Panc1 (cell line): ENCODE results near the gene ETNK2. TPM values are rescaled to one million over a fixed set of nuclear protein-coding genes. Genes with fewer than 3 reads are reported as not detected.

Experiments used
- ATAC-seq: fragments of 200-7000 bp; cut with Tn5 transposase; 2 replicates; pipeline ENCODE4 v1.9.1; 2020; ENCODE audit warnings: mild to moderate bottlenecking, moderate library complexity
- BruUV-seq: library from RNA; stranded (reverse); fragments of 400-500 nt; replicated peaks from 2 replicates; lab custom pipeline; 2021; lab: Mats Ljungman, UMichigan
- CTCF ChIA-PET: fragments of 300-600 bp; sonication (Branson Sonifier 250); formaldehyde crosslinking; loops from one replicate; lab custom pipeline; 2022; ENCODE audit warnings: antibody characterized with exemption; lab: Charles Lee
- POLR2A ChIA-PET: fragments of 300-600 bp; sonication (Branson Sonifier 250); formaldehyde crosslinking; loops from one replicate; lab custom pipeline; 2022; ENCODE audit warnings: antibody characterized with exemption; lab: Charles Lee
- DNase-seq: peaks from one replicate; pipeline ENCODE4 v3.0.0-alpha.2; 2010; ENCODE audit warnings: low read depth, low spot score
- H3K27ac ChIP-seq: 2 replicates; pipeline ENCODE4 v1.5.1; 2011; ENCODE audit warnings: mild to moderate bottlenecking, low read length, inconsistent platforms
- H3K27me3 ChIP-seq: fragments of 200-500 bp; sonication (Bioruptor generic); 2 replicates; pipeline ENCODE4 v1.6.0; 2014; ENCODE audit warnings: low read length, inconsistent platforms; ENCODE audit not compliant: control insufficient read depth, insufficient read depth
- H3K36me3 ChIP-seq: fragments of 200-500 bp; sonication (Bioruptor generic); 2 replicates; pipeline ENCODE4 v1.5.1; 2014; ENCODE audit warnings: inconsistent platforms, mild to moderate bottlenecking, low read length, moderate library complexity; ENCODE audit not compliant: control insufficient read depth, insufficient read depth
- H3K4me1 ChIP-seq: 2 replicates; pipeline ENCODE4 v1.5.1; 2011; ENCODE audit warnings: inconsistent platforms, mild to moderate bottlenecking, low read length, moderate library complexity; ENCODE audit not compliant: control insufficient read depth, insufficient read depth
- H3K4me3 ChIP-seq, 2 experiments: 2 replicates each; pipeline ENCODE4 v1.5.1; 2011 to 2012; ENCODE audit warnings: low read depth in 2 of 2, low read length in 2 of 2, mild to moderate bottlenecking in 2 of 2, inconsistent platforms in 1 of 2, moderate library complexity in 1 of 2
- H3K9me3 ChIP-seq: fragments of 200-500 bp; sonication (Bioruptor generic); 2 replicates; pipeline ENCODE4 v1.5.1; 2014; ENCODE audit warnings: low read depth, mild to moderate bottlenecking, inconsistent platforms, low read length, moderate library complexity; ENCODE audit not compliant: control insufficient read depth, insufficient read depth
- POLR2AphosphoS5 ChIP-seq: IDR thresholded peaks from 2 replicates; pipeline ENCODE4 v1.6.1; 2012; ENCODE audit warnings: mild to moderate bottlenecking, low read depth, low read length, moderate library complexity
- SIN3A ChIP-seq: IDR thresholded peaks from 2 replicates; pipeline ENCODE4 v1.6.1; 2012; ENCODE audit warnings: low read depth, mild to moderate bottlenecking, low read length, moderate library complexity, borderline replicate concordance; ENCODE audit not compliant: insufficient read depth
- TCF7L2 ChIP-seq: IDR thresholded peaks from 2 replicates; pipeline ENCODE4 v1.6.1; 2011; ENCODE audit warnings: mild to moderate bottlenecking, low read depth, low read length, inconsistent platforms
- in situ Hi-C: cut with HindIII; loops from 2 replicates; pipeline ENCODE4 v1.10.0; 2016; ENCODE audit warnings: low sequenced_read_pairs, low pct_unique_long_range_greater_than_20kb
- intact Hi-C: fragments of 100-400 bp; cut with micrococcal nuclease; formaldehyde crosslinking; loops from one replicate; pipeline ENCODE4 v1.10.0; 2022; ENCODE audit not compliant: unreplicated experiment
- total RNA-seq: library from RNA; stranded (reverse); gene quantifications from one replicate; pipeline ENCODE4 v1.2.1, GENCODE V29; 2021; ENCODE audit not compliant: unreplicated experiment
- TF ChIP-seq, protein P1 (sequence below): fragments of 450-650 bp; IDR thresholded peaks from 2 replicates; pipeline ENCODE4 v1.5.1; 2017; ENCODE audit warnings: mild to moderate bottlenecking
- TF ChIP-seq, protein P2 (sequence below), 2 experiments: IDR thresholded peaks; 2 replicates each; pipeline ENCODE4 v1.6.1; 2011 to 2012; ENCODE audit warnings: low read depth in 2 of 2, control low read depth in 1 of 2, low read length in 1 of 2, mild to moderate bottlenecking in 1 of 2, moderate library complexity in 1 of 2; ENCODE audit not compliant: insufficient read depth in 1 of 2

ETNK2 gene
- total RNA-seq, 1 experiment from 2014 or later = 6.7 TPM

DNA sequence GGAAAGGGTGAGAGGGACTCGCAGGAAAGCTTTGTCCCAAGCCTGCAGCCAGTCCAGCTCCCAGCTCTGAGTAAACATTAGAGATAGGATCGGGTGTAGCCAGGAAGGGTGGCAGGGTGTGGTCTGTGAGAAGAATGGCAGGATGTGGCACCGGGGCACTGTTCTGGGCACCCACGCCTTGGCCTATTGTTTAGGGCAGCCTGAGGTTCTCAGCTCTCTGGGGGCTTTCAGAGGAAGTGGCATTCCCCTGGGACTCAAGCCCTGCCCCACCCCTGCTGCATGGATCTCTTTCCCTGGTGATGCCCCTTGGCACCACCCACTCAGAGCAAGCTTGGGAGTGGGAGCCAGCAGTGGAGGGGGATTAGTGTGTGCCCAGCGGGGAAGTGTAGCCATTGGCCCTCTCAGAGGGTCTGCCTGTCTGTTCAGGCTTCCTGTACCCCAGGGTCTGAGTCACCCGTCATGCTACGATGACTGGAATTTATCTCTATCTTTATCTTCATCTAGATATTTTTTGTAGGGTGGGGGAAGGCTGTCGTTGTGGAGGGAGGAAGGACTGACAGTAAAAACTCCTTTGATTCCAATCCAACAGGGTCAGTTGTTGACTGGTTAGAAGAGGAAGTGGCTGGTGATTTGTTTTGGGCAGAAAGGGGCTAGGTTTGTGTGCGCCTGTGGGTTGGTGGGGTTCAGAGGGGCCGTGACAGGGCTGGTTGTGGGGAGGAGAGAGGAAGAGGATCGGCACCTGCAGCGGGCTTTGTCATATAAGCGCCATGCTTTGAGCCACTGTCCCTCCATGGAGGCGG lies 47.3 kb downstream of the ETNK2 start:
- BruUV-seq = no TSS peak
- Histone ChIP-seq H3K36me3 (no peaks in the 10 kb centered on the region), H3K27me3 (no peaks in the 10 kb centered on the region), H3K4me1 (peaks cover 34% of the 10 kb centered on the region), H3K9me3 (no peaks in the 10 kb centered on the region), H3K4me3 (no peak overlapping the region), H3K27ac (peak overlapping the region; percentile 60)
- no peak for TF ChIP-seq POLR2AphosphoS5
- ChIA-PET POLR2A (no interaction called here), CTCF (no interaction called here)
- DNase-seq (no peak), ATAC-seq (peak; percentile 67)
- in situ Hi-C loops (no loop called here), intact Hi-C loops (no loop called here)

DNA sequence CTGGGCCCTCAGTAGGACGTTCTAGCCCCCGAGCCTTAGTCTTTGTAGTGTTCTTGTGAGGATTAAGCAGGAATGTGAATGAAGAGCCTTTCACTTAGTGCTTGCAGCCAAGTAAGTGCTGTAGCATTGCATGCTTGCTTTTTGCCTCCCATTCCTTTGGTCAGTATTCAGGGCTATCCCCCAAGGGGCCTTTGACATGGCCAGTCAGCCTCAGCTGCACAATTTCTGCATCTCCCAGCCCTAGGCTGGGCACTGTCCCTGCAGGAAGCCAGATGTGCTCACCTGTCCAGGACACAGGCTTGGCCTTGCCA lies 48.5 kb downstream of the ETNK2 start:
- Histone ChIP-seq H3K36me3 (no peaks in the 10 kb centered on the region), H3K4me1 (peaks cover 34% of the 10 kb centered on the region), H3K27me3 (no peaks in the 10 kb centered on the region), H3K4me3 (no peak overlapping the region), H3K27ac (peak overlapping the region; percentile 60; the same call in 1 of the 2 replicates), H3K9me3 (no peaks in the 10 kb centered on the region)
- in situ Hi-C loops = no loop called here
- ATAC-seq (no peak), DNase-seq (no peak)
- CTCF ChIA-PET = no interaction called here
- BruUV-seq = no TSS peak
- TF ChIP-seq TCF7L2 (no peak), POLR2AphosphoS5 (no peak), SIN3A (no peak)
- TF ChIP-seq, protein P1, sequence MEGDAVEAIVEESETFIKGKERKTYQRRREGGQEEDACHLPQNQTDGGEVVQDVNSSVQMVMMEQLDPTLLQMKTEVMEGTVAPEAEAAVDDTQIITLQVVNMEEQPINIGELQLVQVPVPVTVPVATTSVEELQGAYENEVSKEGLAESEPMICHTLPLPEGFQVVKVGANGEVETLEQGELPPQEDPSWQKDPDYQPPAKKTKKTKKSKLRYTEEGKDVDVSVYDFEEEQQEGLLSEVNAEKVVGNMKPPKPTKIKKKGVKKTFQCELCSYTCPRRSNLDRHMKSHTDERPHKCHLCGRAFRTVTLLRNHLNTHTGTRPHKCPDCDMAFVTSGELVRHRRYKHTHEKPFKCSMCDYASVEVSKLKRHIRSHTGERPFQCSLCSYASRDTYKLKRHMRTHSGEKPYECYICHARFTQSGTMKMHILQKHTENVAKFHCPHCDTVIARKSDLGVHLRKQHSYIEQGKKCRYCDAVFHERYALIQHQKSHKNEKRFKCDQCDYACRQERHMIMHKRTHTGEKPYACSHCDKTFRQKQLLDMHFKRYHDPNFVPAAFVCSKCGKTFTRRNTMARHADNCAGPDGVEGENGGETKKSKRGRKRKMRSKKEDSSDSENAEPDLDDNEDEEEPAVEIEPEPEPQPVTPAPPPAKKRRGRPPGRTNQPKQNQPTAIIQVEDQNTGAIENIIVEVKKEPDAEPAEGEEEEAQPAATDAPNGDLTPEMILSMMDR = no peak
- TF ChIP-seq, protein P2, sequence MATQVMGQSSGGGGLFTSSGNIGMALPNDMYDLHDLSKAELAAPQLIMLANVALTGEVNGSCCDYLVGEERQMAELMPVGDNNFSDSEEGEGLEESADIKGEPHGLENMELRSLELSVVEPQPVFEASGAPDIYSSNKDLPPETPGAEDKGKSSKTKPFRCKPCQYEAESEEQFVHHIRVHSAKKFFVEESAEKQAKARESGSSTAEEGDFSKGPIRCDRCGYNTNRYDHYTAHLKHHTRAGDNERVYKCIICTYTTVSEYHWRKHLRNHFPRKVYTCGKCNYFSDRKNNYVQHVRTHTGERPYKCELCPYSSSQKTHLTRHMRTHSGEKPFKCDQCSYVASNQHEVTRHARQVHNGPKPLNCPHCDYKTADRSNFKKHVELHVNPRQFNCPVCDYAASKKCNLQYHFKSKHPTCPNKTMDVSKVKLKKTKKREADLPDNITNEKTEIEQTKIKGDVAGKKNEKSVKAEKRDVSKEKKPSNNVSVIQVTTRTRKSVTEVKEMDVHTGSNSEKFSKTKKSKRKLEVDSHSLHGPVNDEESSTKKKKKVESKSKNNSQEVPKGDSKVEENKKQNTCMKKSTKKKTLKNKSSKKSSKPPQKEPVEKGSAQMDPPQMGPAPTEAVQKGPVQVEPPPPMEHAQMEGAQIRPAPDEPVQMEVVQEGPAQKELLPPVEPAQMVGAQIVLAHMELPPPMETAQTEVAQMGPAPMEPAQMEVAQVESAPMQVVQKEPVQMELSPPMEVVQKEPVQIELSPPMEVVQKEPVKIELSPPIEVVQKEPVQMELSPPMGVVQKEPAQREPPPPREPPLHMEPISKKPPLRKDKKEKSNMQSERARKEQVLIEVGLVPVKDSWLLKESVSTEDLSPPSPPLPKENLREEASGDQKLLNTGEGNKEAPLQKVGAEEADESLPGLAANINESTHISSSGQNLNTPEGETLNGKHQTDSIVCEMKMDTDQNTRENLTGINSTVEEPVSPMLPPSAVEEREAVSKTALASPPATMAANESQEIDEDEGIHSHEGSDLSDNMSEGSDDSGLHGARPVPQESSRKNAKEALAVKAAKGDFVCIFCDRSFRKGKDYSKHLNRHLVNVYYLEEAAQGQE (IDR thresholded peaks at IDR 0.05; ENCODE audit: insufficient read depth in 1 of 2, low read depth in 2 of 2, low read length in 1 of 2) = no peak
- intact Hi-C loops = no loop called here
- POLR2A ChIA-PET = no interaction called here

DNA sequence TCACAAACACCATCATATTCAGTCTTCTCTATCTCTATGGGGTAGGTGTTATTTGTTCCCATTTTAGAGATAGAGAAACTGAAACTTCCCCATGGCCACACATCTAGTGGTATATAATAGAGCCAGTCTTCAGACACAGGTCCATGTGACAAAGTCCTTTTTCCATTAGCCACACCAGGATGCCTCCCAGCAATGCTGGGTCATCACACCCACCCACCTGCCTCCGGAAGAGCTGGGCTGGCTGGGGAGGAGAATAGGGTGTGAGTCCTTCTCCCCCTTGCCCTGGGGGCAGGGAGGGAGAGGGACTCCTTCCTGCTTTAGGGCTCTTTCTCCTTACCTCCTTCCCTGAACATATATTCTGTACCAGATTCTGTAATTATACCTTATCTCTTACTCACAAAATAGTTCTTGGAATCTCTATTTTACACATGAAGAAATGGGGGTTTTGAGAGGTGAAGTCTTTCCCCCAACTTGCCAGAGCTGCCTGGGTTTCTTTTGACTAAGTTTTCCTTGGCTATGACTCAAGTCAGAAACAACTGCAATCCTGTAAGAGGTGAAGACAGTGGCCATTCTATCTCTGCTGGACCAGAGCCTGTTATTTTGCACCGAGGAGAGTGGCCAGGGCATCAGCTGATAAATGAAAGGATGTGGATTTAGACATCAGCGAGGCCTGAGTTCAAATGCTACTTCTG lies 49.0 kb downstream of the ETNK2 start:
- TF ChIP-seq, protein P2 (IDR thresholded peaks at IDR 0.05; ENCODE audit: insufficient read depth in 1 of 2, low read depth in 2 of 2, low read length in 1 of 2) = no peak
- TF ChIP-seq TCF7L2 (no peak), SIN3A (no peak)
- Histone ChIP-seq H3K4me3 (no peak overlapping the region), H3K9me3 (no peaks in the 10 kb centered on the region), H3K27me3 (no peaks in the 10 kb centered on the region), H3K27ac (peak overlapping the region; percentile 60; the same call in 1 of the 2 replicates), H3K4me1 (peaks cover 33% of the 10 kb centered on the region), H3K36me3 (no peaks in the 10 kb centered on the region)
- ChIA-PET POLR2A (no interaction called here), CTCF (no interaction called here)
- intact Hi-C loops = no loop called here
- no TSS peak for BruUV-seq
- in situ Hi-C loops = no loop called here
- ATAC-seq (peak; percentile 33; the same call in 1 of the 2 replicates), DNase-seq (no peak)
